Peyer's patch (tissue), 4 donors: ENCODE measurements around the gene DHX40. TPM values are rescaled to one million over a fixed set of nuclear protein-coding genes. Genes with fewer than 3 reads are reported as not detected.

Experiments
- DNase-seq, 3 donors: peaks; one replicate each; pipeline ENCODE4 v3.0.0-alpha.2; 2017 to 2019
- H3K27ac ChIP-seq, 4 donors: fragments of 200-600 bp; sonication (generic); one replicate each; pipeline ENCODE4 v1.5.1; 2016 to 2019
- H3K27me3 ChIP-seq, 2 donors: fragments of 200-600 bp; sonication (generic); one replicate each; pipeline ENCODE4 v1.5.1; 2019
- H3K36me3 ChIP-seq, 3 donors: fragments of 200-600 bp; sonication (generic); one replicate each; pipeline ENCODE4 v1.5.1; 2016 to 2019
- H3K4me1 ChIP-seq, 4 donors: fragments of 200-600 bp; sonication (generic); one replicate each; pipeline ENCODE4 v1.5.1; 2016 to 2019
- H3K4me3 ChIP-seq, 4 donors: fragments of 200-600 bp; sonication (generic); 1 replicate in 3 of 4; 2 replicates in 1 of 4; pipeline ENCODE4 v1.5.1; 2016 to 2019; ENCODE audit warnings: mild to moderate bottlenecking in 1 of 4
- H3K9me3 ChIP-seq, 4 donors: fragments of 200-600 bp; sonication (generic); one replicate each; pipeline ENCODE4 v1.5.1; 2016 to 2019; ENCODE audit warnings: mild to moderate bottlenecking in 1 of 4
- POLR2A ChIP-seq, 2 donors: fragments of 450-650 bp; IDR thresholded peaks; one replicate each; pipeline ENCODE4 v1.5.1; 2017; ENCODE audit warnings: antibody characterized with exemption in 2 of 2, mild to moderate bottlenecking in 2 of 2, moderate library complexity in 2 of 2
- total RNA-seq, 4 donors: library from RNA; depleted of rRNA; stranded (reverse); fragments of >200 nt; gene quantifications; one replicate each; pipeline ENCODE4 v1.1.0, GENCODE V29; 2016
- TF ChIP-seq, protein P1 (sequence below), 6 experiments: fragments of 450-650 bp in 4 of 6; fragments of 200-600 bp in 2 of 6; sonication (generic) in 1 of 6; IDR thresholded peaks; one replicate each; pipeline ENCODE4 v1.5.1; 2017 to 2019; ENCODE audit warnings: antibody characterized with exemption in 6 of 6, mild to moderate bottlenecking in 3 of 6, moderate library complexity in 1 of 6

DHX40 gene
- total RNA-seq, 4 donors from 2014 or later, result 13.3 to 28.1 (median 16.5) TPM

DNA sequence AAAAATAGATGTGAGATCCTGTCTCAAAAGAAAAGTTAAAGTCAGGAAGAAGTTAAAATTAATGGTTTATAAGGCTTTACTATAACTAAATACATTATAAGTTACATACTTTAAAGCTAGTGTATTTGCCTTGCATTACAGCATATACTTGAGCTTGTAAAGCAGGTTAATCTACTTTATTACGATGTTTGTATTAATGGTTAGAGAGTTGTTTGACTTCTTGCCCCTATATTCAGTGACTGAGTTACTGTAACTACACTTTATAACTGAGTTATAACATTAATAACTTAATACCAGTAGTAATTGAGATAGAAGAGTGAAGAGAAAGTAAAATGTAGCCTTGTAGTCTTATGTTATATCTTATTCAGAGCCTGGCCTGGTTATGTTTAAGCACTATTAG is 77.2 kb downstream of the DHX40 start:
- Histone ChIP-seq H3K4me3 (no peak overlapping the region), H3K36me3 (peaks cover 0 to 25% (median 0%) of the 10 kb centered on the region in 3 donors), H3K27ac (no peak overlapping the region), H3K9me3 (no peaks in the 10 kb centered on the region), H3K27me3 (no peaks in the 10 kb centered on the region), H3K4me1 (peaks cover 0 to 57% (median 5%) of the 10 kb centered on the region in 4 donors)
- DNase-seq, result no peak
- TF ChIP-seq, protein P1, sequence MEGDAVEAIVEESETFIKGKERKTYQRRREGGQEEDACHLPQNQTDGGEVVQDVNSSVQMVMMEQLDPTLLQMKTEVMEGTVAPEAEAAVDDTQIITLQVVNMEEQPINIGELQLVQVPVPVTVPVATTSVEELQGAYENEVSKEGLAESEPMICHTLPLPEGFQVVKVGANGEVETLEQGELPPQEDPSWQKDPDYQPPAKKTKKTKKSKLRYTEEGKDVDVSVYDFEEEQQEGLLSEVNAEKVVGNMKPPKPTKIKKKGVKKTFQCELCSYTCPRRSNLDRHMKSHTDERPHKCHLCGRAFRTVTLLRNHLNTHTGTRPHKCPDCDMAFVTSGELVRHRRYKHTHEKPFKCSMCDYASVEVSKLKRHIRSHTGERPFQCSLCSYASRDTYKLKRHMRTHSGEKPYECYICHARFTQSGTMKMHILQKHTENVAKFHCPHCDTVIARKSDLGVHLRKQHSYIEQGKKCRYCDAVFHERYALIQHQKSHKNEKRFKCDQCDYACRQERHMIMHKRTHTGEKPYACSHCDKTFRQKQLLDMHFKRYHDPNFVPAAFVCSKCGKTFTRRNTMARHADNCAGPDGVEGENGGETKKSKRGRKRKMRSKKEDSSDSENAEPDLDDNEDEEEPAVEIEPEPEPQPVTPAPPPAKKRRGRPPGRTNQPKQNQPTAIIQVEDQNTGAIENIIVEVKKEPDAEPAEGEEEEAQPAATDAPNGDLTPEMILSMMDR (IDR thresholded peaks at IDR 0.05), result no peak
- TF ChIP-seq POLR2A (IDR thresholded peaks at IDR 0.05), result no peak

DNA sequence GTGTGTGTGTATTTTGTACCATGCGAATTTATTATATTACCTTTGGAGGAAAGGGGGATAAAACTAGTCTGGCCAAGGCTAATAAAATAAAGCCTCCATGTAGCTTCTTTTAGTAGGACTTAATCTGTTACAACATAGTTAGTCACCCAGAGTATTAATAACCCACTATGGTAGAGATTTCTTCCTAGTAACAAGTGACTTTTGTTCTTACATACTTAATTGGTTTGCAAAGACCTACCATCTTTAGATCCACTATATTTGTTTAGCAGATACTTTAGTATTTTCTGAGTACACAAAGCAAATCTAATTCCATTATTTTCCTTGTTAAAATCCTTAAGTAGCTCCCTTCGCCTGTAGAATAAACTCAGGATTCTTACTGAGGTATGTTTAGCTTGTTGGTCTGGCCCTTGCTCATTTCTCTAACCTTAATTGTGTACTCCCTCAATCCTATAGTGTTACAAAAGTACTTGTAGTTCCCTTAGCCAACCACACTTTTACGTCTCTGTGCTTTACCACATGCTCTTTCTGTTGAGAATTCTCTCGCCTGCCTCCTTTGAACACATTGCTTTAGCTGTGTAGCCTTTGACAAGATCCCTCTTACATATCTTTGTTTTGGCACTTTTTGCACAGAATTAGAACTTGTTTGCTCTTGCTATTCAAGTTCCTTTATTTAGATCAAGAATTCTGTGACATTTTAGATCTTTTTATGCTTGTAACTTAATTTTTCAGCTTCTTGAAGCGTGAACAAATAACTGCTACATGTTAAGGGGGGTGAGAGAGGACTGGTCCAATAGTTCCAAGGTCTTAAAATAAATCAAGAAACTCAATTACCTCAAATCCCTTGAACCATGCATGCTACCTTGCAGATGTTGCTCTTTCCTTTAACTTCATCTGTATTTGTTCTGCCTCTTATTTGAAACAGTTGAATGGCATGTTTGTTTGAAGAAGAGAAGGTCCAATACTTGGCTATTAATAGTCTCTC is 78.0 kb downstream of the DHX40 start:
- H3K36me3 ChIP-seq, result peaks cover 0 to 34% (median 0%) of the 10 kb centered on the region in 3 donors
- H3K27me3 ChIP-seq, result no peaks in the 10 kb centered on the region
- H3K4me3 ChIP-seq, result no peak overlapping the region
- H3K4me1 ChIP-seq, result peaks cover 0 to 50% (median 5%) of the 10 kb centered on the region in 4 donors
- H3K9me3 ChIP-seq, result no peaks in the 10 kb centered on the region
- no peak for TF ChIP-seq POLR2A (IDR thresholded peaks at IDR 0.05)
- TF ChIP-seq, protein P1 (IDR thresholded peaks at IDR 0.05), result no peak
- no peak for DNase-seq
- H3K27ac ChIP-seq, result no peak overlapping the region

DNA sequence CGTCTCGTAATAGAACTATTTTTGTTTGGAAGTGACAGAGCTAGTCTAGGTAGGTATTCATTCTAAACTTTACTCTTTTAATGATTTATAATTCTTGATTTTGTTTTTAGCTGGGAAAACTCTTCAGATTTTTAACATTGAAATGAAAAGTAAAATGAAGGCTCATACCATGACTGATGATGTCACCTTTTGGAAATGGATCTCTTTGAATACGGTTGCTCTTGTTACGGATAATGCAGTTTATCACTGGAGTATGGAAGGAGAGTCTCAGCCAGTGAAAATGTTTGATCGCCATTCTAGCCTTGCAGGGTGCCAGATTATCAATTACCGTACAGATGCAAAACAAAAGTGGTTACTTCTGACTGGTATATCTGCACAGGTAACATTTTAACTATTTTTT is 81.9 kb downstream of the DHX40 start:
- no peaks in the 10 kb centered on the region for H3K27me3 ChIP-seq
- H3K4me3 ChIP-seq, result no peak overlapping the region
- no peak for DNase-seq
- TF ChIP-seq POLR2A (IDR thresholded peaks at IDR 0.05), result no peak
- TF ChIP-seq, protein P1 (IDR thresholded peaks at IDR 0.05), result no peak
- H3K36me3 ChIP-seq, result peaks cover 0 to 68% (median 3%) of the 10 kb centered on the region in 3 donors
- no peaks in the 10 kb centered on the region for H3K9me3 ChIP-seq
- H3K4me1 ChIP-seq, result peaks cover 0 to 26% (median 2%) of the 10 kb centered on the region in 4 donors
- H3K27ac ChIP-seq, result no peak overlapping the region

DNA sequence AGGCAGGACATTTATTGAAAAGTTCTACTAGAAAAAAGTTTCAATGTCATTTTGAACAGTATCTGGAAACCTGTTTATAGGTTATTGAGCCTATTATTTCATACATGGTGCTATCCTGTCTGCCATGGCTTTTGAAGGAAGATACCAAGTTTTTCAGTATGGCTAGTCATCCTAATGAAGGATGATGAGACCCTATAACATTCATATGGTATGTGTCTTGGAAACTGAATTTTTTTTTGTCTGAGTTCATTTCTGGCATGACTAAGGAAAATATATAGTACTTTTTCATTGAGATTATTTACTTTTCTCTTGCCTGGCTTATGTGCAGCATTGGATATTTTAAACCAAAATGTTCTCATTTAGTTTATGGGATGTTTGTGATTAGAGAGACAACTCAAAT is 84.5 kb downstream of the DHX40 start:
- DNase-seq, result no peak
- TF ChIP-seq, protein P1 (IDR thresholded peaks at IDR 0.05), result no peak
- TF ChIP-seq POLR2A (IDR thresholded peaks at IDR 0.05), result no peak
- peaks cover 0 to 9% (median 0%) of the 10 kb centered on the region in 4 donors for H3K4me1 ChIP-seq
- H3K27ac ChIP-seq, result no peak overlapping the region
- H3K9me3 ChIP-seq, result no peaks in the 10 kb centered on the region
- H3K27me3 ChIP-seq, result no peaks in the 10 kb centered on the region
- H3K4me3 ChIP-seq, result no peak overlapping the region
- peaks cover 0 to 83% (median 3%) of the 10 kb centered on the region in 3 donors for H3K36me3 ChIP-seq

DNA sequence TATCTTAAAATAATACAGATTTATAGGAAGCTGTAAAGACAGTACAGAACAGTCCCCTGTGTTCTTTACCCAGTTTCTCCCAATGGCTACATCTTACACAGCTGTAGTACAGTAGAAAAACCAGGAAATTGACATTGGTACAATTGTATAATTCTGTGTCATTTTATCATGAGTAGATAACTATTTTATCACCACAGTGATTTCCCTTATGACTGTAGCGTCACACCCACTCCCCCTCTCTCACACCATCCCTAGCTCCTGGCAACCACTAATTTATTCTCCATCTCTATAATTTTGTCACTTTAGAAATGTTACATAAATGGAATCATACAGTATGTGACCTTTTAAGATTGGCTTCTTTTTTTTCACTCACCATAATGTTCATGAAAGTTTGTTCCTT is 85.2 kb downstream of the DHX40 start:
- Histone ChIP-seq H3K27ac (no peak overlapping the region), H3K36me3 (peaks cover 0 to 86% (median 3%) of the 10 kb centered on the region in 3 donors), H3K4me3 (no peak overlapping the region), H3K9me3 (no peaks in the 10 kb centered on the region), H3K27me3 (no peaks in the 10 kb centered on the region), H3K4me1 (peaks cover 0 to 4% (median 0%) of the 10 kb centered on the region in 4 donors)
- TF ChIP-seq POLR2A (IDR thresholded peaks at IDR 0.05), result no peak
- TF ChIP-seq, protein P1 (IDR thresholded peaks at IDR 0.05), result no peak
- DNase-seq, result no peak
